Common myeloid progenitor, CD34-positive (primary cell): Measurements from ENCODE around the gene QRICH1.
"Not testable (repeated sequence)": the region's sequence is repeated elsewhere in the genome, so short reads cannot be mapped to it uniquely, and the experiment has no call there.

Experiments
- CTCF ChIA-PET: fragments of 350-600 bp; sonication (Branson Sonifier 250); formaldehyde crosslinking; loops from one replicate; lab custom pipeline; 2021; ENCODE audit warnings: antibody characterized with exemption; lab: Charles Lee
- POLR2A ChIA-PET: fragments of 350-600 bp; sonication (Branson Sonifier 250); formaldehyde crosslinking; loops from one replicate; lab custom pipeline; 2021; ENCODE audit warnings: antibody characterized with exemption; lab: Charles Lee
- DNase-seq, 3 donors: peaks; one replicate each; pipeline versions ENCODE4 v3.0.0 to v3.0.0-alpha.2; 2013
- H3K27ac ChIP-seq, 2 experiments: 1 replicate in 1 of 2; 2 replicates in 1 of 2; pipeline ENCODE4 v1.7.0; 2013; ENCODE audit warnings: inconsistent platforms in 2 of 2, low read length in 2 of 2, mild to moderate bottlenecking in 2 of 2, low read depth in 1 of 2, moderate library complexity in 1 of 2; ENCODE audit not compliant: severe bottlenecking in 2 of 2, insufficient read depth in 1 of 2, poor library complexity in 1 of 2
- H3K27me3 ChIP-seq, 5 experiments: replicated peaks in 2 of 5; 1 replicate in 3 of 5; 2 replicates in 2 of 5; pipeline versions ENCODE4 v1.6.1 to v1.7.0; 2013; ENCODE audit warnings: low read length in 4 of 5, mild to moderate bottlenecking in 2 of 5, moderate library complexity in 2 of 5, inconsistent platforms in 1 of 5; ENCODE audit not compliant: insufficient read depth in 5 of 5, control insufficient read depth in 4 of 5
- H3K36me3 ChIP-seq, 4 experiments: 1 replicate in 2 of 4; 2 replicates in 2 of 4; pipeline versions ENCODE4 v1.6.1 to v1.7.0; 2013; ENCODE audit warnings: low read length in 3 of 4, control low read depth in 1 of 4, mild to moderate bottlenecking in 1 of 4; ENCODE audit not compliant: control insufficient read depth in 4 of 4, insufficient read depth in 4 of 4
- H3K4me1 ChIP-seq, 4 experiments: 1 replicate in 3 of 4; 2 replicates in 1 of 4; pipeline versions ENCODE4 v1.6.1 to v1.7.1; 2013; ENCODE audit warnings: low read length in 3 of 4, mild to moderate bottlenecking in 3 of 4, control low read depth in 1 of 4, inconsistent platforms in 1 of 4, moderate library complexity in 1 of 4; ENCODE audit not compliant: control insufficient read depth in 4 of 4, insufficient read depth in 4 of 4; ENCODE audit errors: control extremely low read depth in 1 of 4
- H3K4me3 ChIP-seq, 7 experiments: 1 replicate in 4 of 7; 2 replicates in 3 of 7; pipeline versions ENCODE4 v1.5.1 to v1.7.0; 2013; ENCODE audit warnings: mild to moderate bottlenecking in 7 of 7, low read length in 6 of 7, moderate library complexity in 6 of 7, inconsistent platforms in 2 of 7, low read depth in 2 of 7, control low read depth in 1 of 7; ENCODE audit not compliant: insufficient read depth in 4 of 7, control insufficient read depth in 1 of 7; ENCODE audit errors: extremely low read depth in 1 of 7
- H3K9me3 ChIP-seq, 5 experiments: 1 replicate in 4 of 5; 2 replicates in 1 of 5; pipeline versions ENCODE4 v1.6.1 to v1.7.1; 2013; ENCODE audit warnings: low read length in 4 of 5, mild to moderate bottlenecking in 2 of 5, inconsistent platforms in 1 of 5, low read depth in 1 of 5, moderate library complexity in 1 of 5; ENCODE audit not compliant: control insufficient read depth in 4 of 5, insufficient read depth in 2 of 5; ENCODE audit errors: control extremely low read depth in 1 of 5
- WGBS: methylation state at CpG from one replicate; pipeline ENCODE4 v1.1.5; 2013; ENCODE audit not compliant: insufficient coverage; 5-methylcytosine and 5-hydroxymethylcytosine counted together

The QRICH1 gene

GRCh38 chr3:49013113-49013737 is 80.6 kb downstream of the QRICH1 start:
- 94% methylated on average over 19 of the region's 19 CpGs for WGBS
- Histone ChIP-seq H3K27ac (no peak overlapping the region), H3K36me3 (peaks cover 3 to 63% (median 52%) of the 10 kb centered on the region in 4 experiments), H3K9me3 (no peaks in the 10 kb centered on the region), H3K4me1 (peaks cover 0 to 18% (median 14%) of the 10 kb centered on the region in 4 experiments), H3K4me3 (no peak overlapping the region), H3K27me3 (no peaks in the 10 kb centered on the region)
- ChIA-PET CTCF (interaction anchor here (0.5 to 19.2 kb wide), 10 partner anchors 6 to 475 kb away, joined by 3 to 386 read pairs (median 5); partner anchors contain the start of genes NDUFAF3, P4HTM and WDR6), POLR2A (interaction anchor here (1.2 to 2.0 kb wide), 5 partner anchors 9 to 27 kb away, joined by 3 to 4 read pairs (median 3); partner anchors contain the start of gene P4HTM)
- no peak for DNase-seq

- Histone ChIP-seq H3K27ac (no peak overlapping the region), H3K4me1 (peaks cover 0 to 17% (median 16%) of the 10 kb centered on the region in 4 experiments), H3K9me3 (no peaks in the 10 kb centered on the region), H3K36me3 (peaks cover 3 to 63% (median 52%) of the 10 kb centered on the region in 4 experiments), H3K27me3 (no peaks in the 10 kb centered on the region), H3K4me3 (no peak overlapping the region)
- CTCF ChIA-PET: interaction anchor here (0.9 to 19.2 kb wide), 6 partner anchors 9 to 120 kb away, joined by 3 to 386 read pairs (median 8); partner anchors contain the start of genes IMPDH2, NDUFAF3 and P4HTM
- 94% methylated on average over 16 of the region's 17 CpGs for WGBS
- POLR2A ChIA-PET: interaction anchor here (1.2 to 2.0 kb wide), 5 partner anchors 9 to 26 kb away, joined by 3 to 7 read pairs (median 4); partner anchors contain the start of genes NDUFAF3 and P4HTM
- no peak for DNase-seq
Observed at GRCh38 chr3:49012441-49013017, 81.3 kb downstream of the QRICH1 start.

DNA sequence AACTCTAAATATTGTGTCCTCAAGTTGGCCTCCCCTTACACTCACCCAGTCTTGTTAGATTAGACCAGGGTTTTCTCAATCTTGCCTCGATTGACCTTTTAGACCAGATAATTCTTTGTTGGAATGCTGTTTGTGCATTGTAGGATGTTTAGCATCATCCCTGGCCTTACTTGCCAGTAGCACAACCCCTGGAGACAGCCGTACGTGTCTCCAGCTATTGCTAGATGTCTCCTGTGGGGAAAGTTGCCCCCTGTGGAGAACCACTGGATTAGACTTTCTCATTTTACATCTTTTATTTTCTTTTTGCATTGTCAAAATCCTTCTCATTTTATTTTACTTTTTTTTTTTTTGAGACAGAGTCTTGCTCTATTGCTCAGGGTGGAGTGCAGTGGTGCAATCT is 84.5 kb downstream of the QRICH1 start:
- ChIA-PET CTCF (interaction anchor here (0.7 to 19.2 kb wide), 5 partner anchors 9 to 170 kb away, joined by 3 to 386 read pairs (median 5); partner anchors contain the start of genes DALRD3, NDUFAF3, P4HTM and QRICH1), POLR2A (interaction anchor here (0.9 to 4.4 kb wide), 2 partner anchors 12 to 19 kb away, joined by 4 to 69 read pairs; partner anchors contain the start of gene P4HTM)
- Histone ChIP-seq H3K27me3 (no peaks in the 10 kb centered on the region), H3K36me3 (peaks cover 3 to 40% (median 32%) of the 10 kb centered on the region in 4 experiments), H3K27ac (no peak overlapping the region), H3K4me1 (peaks cover 1 to 23% (median 23%) of the 10 kb centered on the region in 4 experiments), H3K4me3 (no peak overlapping the region), H3K9me3 (no peaks in the 10 kb centered on the region)
- no peak for DNase-seq
- whole genome bisulfite sequencing: no CpG with 5 or more reads among the region's 3 CpGs

DNA sequence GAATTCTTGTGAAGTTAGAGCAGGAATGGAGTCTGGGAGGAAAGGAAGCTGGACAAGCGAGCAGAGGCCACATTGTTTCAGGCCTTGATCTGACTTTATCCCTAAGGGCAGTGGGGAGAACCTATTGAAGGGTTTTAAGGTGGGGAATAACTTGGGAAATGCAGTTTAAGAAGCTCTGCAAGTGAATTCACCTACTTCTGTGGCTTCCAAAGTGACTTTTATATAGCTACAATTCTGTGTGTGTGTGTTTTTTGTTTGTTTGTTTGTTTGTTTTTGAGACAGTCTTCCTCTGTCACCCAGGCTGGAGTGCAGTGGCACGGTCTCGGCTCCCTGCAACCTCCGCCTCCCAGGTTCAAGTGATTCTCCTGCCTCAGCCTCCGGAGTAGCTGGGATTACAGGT is 85.2 kb downstream of the QRICH1 start:
- CTCF ChIA-PET: interaction anchor here (0.9 to 19.2 kb wide), 5 partner anchors 10 to 85 kb away, joined by 3 to 386 read pairs (median 3); partner anchors contain the start of genes DALRD3, NDUFAF3, P4HTM and QRICH1
- Histone ChIP-seq H3K36me3 (peaks cover 3 to 34% (median 29%) of the 10 kb centered on the region in 4 experiments), H3K4me1 (peaks cover 1 to 23% (median 23%) of the 10 kb centered on the region in 4 experiments), H3K4me3 (peak overlapping the region in 5 of 7 experiments; percentile 50 to 87 (median 84)), H3K27ac (peak overlapping the region in 1 of 2 experiments; percentile 94)
- POLR2A ChIA-PET: interaction anchor here (0.9 to 4.4 kb wide), 4 partner anchors 13 to 20 kb away, joined by 4 to 69 read pairs (median 25); partner anchors contain the start of genes IMPDH2, NDUFAF3 and P4HTM
- H3K27me3 ChIP-seq, H3K9me3 ChIP-seq, DNase-seq: not testable (repeated sequence)
- WGBS: 100% methylated on average over 4 of the region's 5 CpGs

GRCh38 chr3:49007771-49008528 is 85.9 kb downstream of the QRICH1 start:
- POLR2A ChIA-PET: interaction anchor here (0.5 to 4.4 kb wide), 8 partner anchors 10 to 710 kb away, joined by 5 to 69 read pairs (median 8); partner anchors contain the start of genes ARIH2, DALRD3, IMPDH2 and NDUFAF3
- H3K27ac ChIP-seq: peak overlapping the region; percentile 85 to 94
- WGBS: 28% methylated on average over 27 of the region's 41 CpGs
- peak overlapping the region; percentile 45 to 87 (median 83) for H3K4me3 ChIP-seq
- CTCF ChIA-PET: interaction anchor here (0.9 to 19.2 kb wide), 4 partner anchors 10 to 26 kb away, joined by 3 to 386 read pairs (median 48); partner anchors contain the start of genes DALRD3, IMPDH2, NDUFAF3 and P4HTM
- H3K27me3 ChIP-seq: no peaks in the 10 kb centered on the region
- peak; percentile 76 to 91 (median 88) for DNase-seq
- H3K4me1 ChIP-seq: peaks cover 1 to 23% (median 23%) of the 10 kb centered on the region in 4 experiments
- H3K9me3 ChIP-seq: no peaks in the 10 kb centered on the region
- peaks cover 3 to 27% (median 23%) of the 10 kb centered on the region in 4 experiments for H3K36me3 ChIP-seq
